H9 (cell line): ENCODE data around the gene KCTD16. TPM values are rescaled to one million over a fixed set of nuclear protein-coding genes. Genes with fewer than 3 reads are reported as not detected.

ENCODE experiments used
- DNase-seq: peaks from one replicate; pipeline ENCODE4 v3.0.0-alpha.2; 2017
- H2AFZ ChIP-seq: one replicate; pipeline ENCODE4 v1.6.1; 2013; ENCODE audit warnings: mild to moderate bottlenecking, low read length, control low read depth, moderate library complexity
- H2AK5ac ChIP-seq: 2 replicates; pipeline ENCODE4 v1.6.1; 2013; ENCODE audit warnings: low read length, control low read depth, mixed read lengths; ENCODE audit not compliant: insufficient read length
- H2BK120ac ChIP-seq: one replicate; pipeline ENCODE4 v1.6.1; 2013; ENCODE audit warnings: low read depth, mild to moderate bottlenecking, low read length, control low read depth, inconsistent platforms; ENCODE audit not compliant: poor library complexity, severe bottlenecking
- H2BK12ac ChIP-seq: 2 replicates; pipeline ENCODE4 v1.6.1; 2013; ENCODE audit warnings: low read length, control low read depth, mixed read lengths, low read depth; ENCODE audit not compliant: insufficient read length
- H2BK15ac ChIP-seq: 2 replicates; pipeline ENCODE4 v1.6.1; 2013; ENCODE audit warnings: low read depth, low read length, control low read depth
- H2BK20ac ChIP-seq: one replicate; pipeline ENCODE4 v1.6.1; 2013; ENCODE audit warnings: low read depth, mild to moderate bottlenecking, low read length, control low read depth, inconsistent platforms; ENCODE audit not compliant: poor library complexity, severe bottlenecking
- H2BK5ac ChIP-seq: 2 replicates; pipeline ENCODE4 v1.6.1; 2013; ENCODE audit warnings: low read length, control low read depth, mixed read lengths; ENCODE audit not compliant: insufficient read length
- H3K14ac ChIP-seq: 2 replicates; pipeline ENCODE4 v1.6.1; 2013; ENCODE audit warnings: low read length, control low read depth; ENCODE audit not compliant: insufficient read depth
- H3K18ac ChIP-seq: 2 replicates; pipeline ENCODE4 v1.6.1; 2013; ENCODE audit warnings: low read depth, mild to moderate bottlenecking, mixed read lengths, low read length, control low read depth; ENCODE audit not compliant: insufficient read length
- H3K23ac ChIP-seq: 2 replicates; pipeline ENCODE4 v1.6.1; 2013; ENCODE audit warnings: low read length, control low read depth, mixed read lengths, low read depth; ENCODE audit not compliant: insufficient read length
- H3K23me2 ChIP-seq: 2 replicates; pipeline ENCODE4 v1.6.1; 2013; ENCODE audit warnings: low read depth, mild to moderate bottlenecking, mixed read lengths, low read length, control low read depth; ENCODE audit not compliant: insufficient read length, poor library complexity, severe bottlenecking
- H3K27ac ChIP-seq: 2 replicates; pipeline ENCODE4 v1.5.1; 2013; ENCODE audit warnings: low read length, control low read depth, mixed read lengths, low read depth; ENCODE audit not compliant: insufficient read length
- H3K27me3 ChIP-seq: 2 replicates; pipeline ENCODE4 v1.6.1; 2013; ENCODE audit warnings: low read length, control low read depth, inconsistent platforms; ENCODE audit not compliant: insufficient read depth
- H3K4ac ChIP-seq: 2 replicates; pipeline ENCODE4 v1.6.1; 2013; ENCODE audit warnings: low read depth, mild to moderate bottlenecking, control low read depth, inconsistent platforms, low read length, moderate library complexity
- H3K4me1 ChIP-seq: 2 replicates; pipeline ENCODE4 v1.6.1; 2013; ENCODE audit warnings: low read length, control low read depth, inconsistent platforms; ENCODE audit not compliant: insufficient read depth
- H3K4me2 ChIP-seq: 2 replicates; pipeline ENCODE4 v1.6.1; 2013; ENCODE audit warnings: low read length, control low read depth, mixed read lengths; ENCODE audit not compliant: insufficient read length, insufficient read depth
- H3K56ac ChIP-seq: 2 replicates; pipeline ENCODE4 v1.6.1; 2013; ENCODE audit warnings: low read depth, mild to moderate bottlenecking, mixed read lengths, low read length, control low read depth; ENCODE audit not compliant: insufficient read length
- H3K79me1 ChIP-seq: 2 replicates; pipeline ENCODE4 v1.6.1; 2013; ENCODE audit warnings: low read depth, mild to moderate bottlenecking, moderate library complexity, low read length, control low read depth, inconsistent platforms; ENCODE audit not compliant: insufficient read depth, poor library complexity, severe bottlenecking
- H3K79me2 ChIP-seq: 2 replicates; pipeline ENCODE4 v1.6.1; 2013; ENCODE audit warnings: low read length, control low read depth, inconsistent platforms; ENCODE audit not compliant: insufficient read depth
- H3K9ac ChIP-seq: 2 replicates; pipeline ENCODE4 v1.6.1; 2013; ENCODE audit warnings: low read length, control low read depth, mixed read lengths; ENCODE audit not compliant: insufficient read length; ENCODE audit errors: extremely low read depth
- H3K9me3 ChIP-seq: one replicate; pipeline ENCODE4 v1.6.1; 2013; ENCODE audit warnings: low read depth, low read length, inconsistent platforms; ENCODE audit not compliant: control insufficient read depth
- H3T11ph ChIP-seq: one replicate; pipeline ENCODE4 v1.6.1; 2013; ENCODE audit warnings: mild to moderate bottlenecking, low read length, control low read depth, inconsistent platforms
- H4K20me1 ChIP-seq: one replicate; pipeline ENCODE4 v1.6.1; 2013; ENCODE audit not compliant: control insufficient read depth, insufficient read length, insufficient read depth
- H4K5ac ChIP-seq: 2 replicates; pipeline ENCODE4 v1.6.1; 2013; ENCODE audit warnings: low read depth, mild to moderate bottlenecking, mixed read lengths, low read length, control low read depth; ENCODE audit not compliant: insufficient read length
- H4K8ac ChIP-seq: replicated peaks from 2 replicates; pipeline ENCODE4 v1.6.1; 2013; ENCODE audit warnings: low read length, control low read depth, mixed read lengths, low read depth; ENCODE audit not compliant: insufficient read length
- H4K91ac ChIP-seq: 2 replicates; pipeline ENCODE4 v1.6.1; 2013; ENCODE audit warnings: low read depth, mild to moderate bottlenecking, moderate library complexity, mixed read lengths, low read length, control low read depth; ENCODE audit not compliant: insufficient read length
- H3K27ac Mint-ChIP-seq, 3 experiments: 2 replicates in 2 of 3; 3 replicates in 1 of 3; pipeline ENCODE4 v1.8.0; 2020 to 2021; ENCODE audit warnings: mixed read lengths in 3 of 3, mild to moderate bottlenecking in 1 of 3, moderate library complexity in 1 of 3
- H3K27me3 Mint-ChIP-seq: 2 replicates; pipeline ENCODE4 v1.8.0; 2021; ENCODE audit warnings: low read depth, mild to moderate bottlenecking, moderate library complexity, mixed read lengths
- H3K36me3 Mint-ChIP-seq, 3 experiments: 2 replicates in 2 of 3; 3 replicates in 1 of 3; pipeline ENCODE4 v1.8.0; 2020 to 2021; ENCODE audit warnings: low read depth in 3 of 3, mixed read lengths in 3 of 3; ENCODE audit not compliant: insufficient read depth in 1 of 3
- H3K4me1 Mint-ChIP-seq, 2 experiments: 2 replicates each; pipeline ENCODE4 v1.8.0; 2020; ENCODE audit warnings: mixed read lengths in 2 of 2
- H3K4me3 Mint-ChIP-seq, 2 experiments: 2 replicates in 1 of 2; 3 replicates in 1 of 2; pipeline ENCODE4 v1.8.0; 2020 to 2021; ENCODE audit warnings: mild to moderate bottlenecking in 2 of 2, mixed read lengths in 2 of 2, moderate library complexity in 1 of 2
- H3K9me3 Mint-ChIP-seq, 2 experiments: 2 replicates in 1 of 2; 3 replicates in 1 of 2; pipeline ENCODE4 v1.8.0; 2020; ENCODE audit warnings: mild to moderate bottlenecking in 2 of 2, mixed read lengths in 2 of 2, moderate library complexity in 1 of 2
- WGBS: extraction: QIAGEN DNeasy Blood & Tissue Kit; methylation state at CpG from one replicate; pipeline ENCODE4 v1.1.7; 2013; ENCODE audit warnings: missing lambda C conversion rate, low lambda C conversion rate, mixed read lengths; ENCODE audit not compliant: insufficient read length; ENCODE audit errors: extremely low coverage; 5-methylcytosine and 5-hydroxymethylcytosine counted together
- total RNA-seq: library from RNA; stranded (reverse); gene quantifications from 2 replicates; pipeline ENCODE4 v1.2.1, GENCODE V29; 2021
- TF ChIP-seq, protein P1 (sequence below): fragments of 200-600 bp; sonication (generic); conservative IDR thresholded peaks from 3 replicates; pipeline ENCODE4 v1.8.0; 2021; ENCODE audit warnings: antibody characterized with exemption, mild to moderate bottlenecking

KCTD16 gene
- total RNA-seq, 1 experiment from 2014 or later, result 0.09 TPM

- no peaks in the 10 kb centered on the region for H3K9me3 Mint-ChIP-seq
- no peak overlapping the region for H2AK5ac ChIP-seq
- no peaks in the 10 kb centered on the region for H3K36me3 Mint-ChIP-seq
- no peaks in the 10 kb centered on the region for H3K4me1 ChIP-seq
- no peaks in the 10 kb centered on the region for H3K79me1 ChIP-seq
- DNase-seq, result no peak
- no peak overlapping the region for H4K5ac ChIP-seq
- H3K23me2 ChIP-seq, result no peaks in the 10 kb centered on the region
- no peak overlapping the region for H2AFZ ChIP-seq
- H2BK5ac ChIP-seq, result no peak overlapping the region
- H4K8ac ChIP-seq, result no peak overlapping the region
- no peak overlapping the region for H3K27ac Mint-ChIP-seq
- H3K4me2 ChIP-seq, result no peak overlapping the region
- no peak overlapping the region for H4K91ac ChIP-seq
- H3K4me3 Mint-ChIP-seq, result no peak overlapping the region
- H3T11ph ChIP-seq, result no peak overlapping the region
- H3K27me3 ChIP-seq, result no peaks in the 10 kb centered on the region
- WGBS, result no CpG with 5 or more reads among the region's 4 CpGs
- no peaks in the 10 kb centered on the region for H3K27me3 Mint-ChIP-seq
- H3K56ac ChIP-seq, result no peak overlapping the region
- TF ChIP-seq, protein P1, sequence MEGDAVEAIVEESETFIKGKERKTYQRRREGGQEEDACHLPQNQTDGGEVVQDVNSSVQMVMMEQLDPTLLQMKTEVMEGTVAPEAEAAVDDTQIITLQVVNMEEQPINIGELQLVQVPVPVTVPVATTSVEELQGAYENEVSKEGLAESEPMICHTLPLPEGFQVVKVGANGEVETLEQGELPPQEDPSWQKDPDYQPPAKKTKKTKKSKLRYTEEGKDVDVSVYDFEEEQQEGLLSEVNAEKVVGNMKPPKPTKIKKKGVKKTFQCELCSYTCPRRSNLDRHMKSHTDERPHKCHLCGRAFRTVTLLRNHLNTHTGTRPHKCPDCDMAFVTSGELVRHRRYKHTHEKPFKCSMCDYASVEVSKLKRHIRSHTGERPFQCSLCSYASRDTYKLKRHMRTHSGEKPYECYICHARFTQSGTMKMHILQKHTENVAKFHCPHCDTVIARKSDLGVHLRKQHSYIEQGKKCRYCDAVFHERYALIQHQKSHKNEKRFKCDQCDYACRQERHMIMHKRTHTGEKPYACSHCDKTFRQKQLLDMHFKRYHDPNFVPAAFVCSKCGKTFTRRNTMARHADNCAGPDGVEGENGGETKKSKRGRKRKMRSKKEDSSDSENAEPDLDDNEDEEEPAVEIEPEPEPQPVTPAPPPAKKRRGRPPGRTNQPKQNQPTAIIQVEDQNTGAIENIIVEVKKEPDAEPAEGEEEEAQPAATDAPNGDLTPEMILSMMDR, result no peak
- H3K9me3 ChIP-seq, result no peaks in the 10 kb centered on the region
- H2BK120ac ChIP-seq, result no peak overlapping the region
- no peak overlapping the region for H2BK15ac ChIP-seq
- no peak overlapping the region for H3K14ac ChIP-seq
- H3K23ac ChIP-seq, result no peak overlapping the region
- no peaks in the 10 kb centered on the region for H3K79me2 ChIP-seq
- no peak overlapping the region for H3K4ac ChIP-seq
- H3K18ac ChIP-seq, result no peak overlapping the region
- H3K9ac ChIP-seq, result no peak overlapping the region
- no peak overlapping the region for H3K27ac ChIP-seq
- no peaks in the 10 kb centered on the region for H4K20me1 ChIP-seq
- H3K4me1 Mint-ChIP-seq, result no peaks in the 10 kb centered on the region
- H2BK12ac ChIP-seq, result no peak overlapping the region
- H2BK20ac ChIP-seq, result no peak overlapping the region
Observed at GRCh38 chr5:144131261-144131660, 39.4 kb upstream of the KCTD16 start.
